Panc1 (cell line): ENCODE measurements around the gene RNF215.

Source experiments
- CTCF ChIP-seq: fragments of 450-650 bp; IDR thresholded peaks from 2 replicates; pipeline ENCODE4 v1.5.1; 2017; ENCODE audit warnings: mild to moderate bottlenecking
- POLR2AphosphoS5 ChIP-seq: IDR thresholded peaks from 2 replicates; pipeline ENCODE4 v1.6.1; 2012; ENCODE audit warnings: mild to moderate bottlenecking, low read depth, low read length, moderate library complexity
- REST ChIP-seq, 2 experiments: IDR thresholded peaks; 2 replicates each; pipeline ENCODE4 v1.6.1; 2011 to 2012; ENCODE audit warnings: low read depth in 2 of 2, control low read depth in 1 of 2, low read length in 1 of 2, mild to moderate bottlenecking in 1 of 2, moderate library complexity in 1 of 2; ENCODE audit not compliant: insufficient read depth in 1 of 2
- SIN3A ChIP-seq: IDR thresholded peaks from 2 replicates; pipeline ENCODE4 v1.6.1; 2012; ENCODE audit warnings: low read depth, mild to moderate bottlenecking, low read length, moderate library complexity, borderline replicate concordance; ENCODE audit not compliant: insufficient read depth
- TCF7L2 ChIP-seq: IDR thresholded peaks from 2 replicates; pipeline ENCODE4 v1.6.1; 2011; ENCODE audit warnings: mild to moderate bottlenecking, low read depth, low read length, inconsistent platforms

DNA sequence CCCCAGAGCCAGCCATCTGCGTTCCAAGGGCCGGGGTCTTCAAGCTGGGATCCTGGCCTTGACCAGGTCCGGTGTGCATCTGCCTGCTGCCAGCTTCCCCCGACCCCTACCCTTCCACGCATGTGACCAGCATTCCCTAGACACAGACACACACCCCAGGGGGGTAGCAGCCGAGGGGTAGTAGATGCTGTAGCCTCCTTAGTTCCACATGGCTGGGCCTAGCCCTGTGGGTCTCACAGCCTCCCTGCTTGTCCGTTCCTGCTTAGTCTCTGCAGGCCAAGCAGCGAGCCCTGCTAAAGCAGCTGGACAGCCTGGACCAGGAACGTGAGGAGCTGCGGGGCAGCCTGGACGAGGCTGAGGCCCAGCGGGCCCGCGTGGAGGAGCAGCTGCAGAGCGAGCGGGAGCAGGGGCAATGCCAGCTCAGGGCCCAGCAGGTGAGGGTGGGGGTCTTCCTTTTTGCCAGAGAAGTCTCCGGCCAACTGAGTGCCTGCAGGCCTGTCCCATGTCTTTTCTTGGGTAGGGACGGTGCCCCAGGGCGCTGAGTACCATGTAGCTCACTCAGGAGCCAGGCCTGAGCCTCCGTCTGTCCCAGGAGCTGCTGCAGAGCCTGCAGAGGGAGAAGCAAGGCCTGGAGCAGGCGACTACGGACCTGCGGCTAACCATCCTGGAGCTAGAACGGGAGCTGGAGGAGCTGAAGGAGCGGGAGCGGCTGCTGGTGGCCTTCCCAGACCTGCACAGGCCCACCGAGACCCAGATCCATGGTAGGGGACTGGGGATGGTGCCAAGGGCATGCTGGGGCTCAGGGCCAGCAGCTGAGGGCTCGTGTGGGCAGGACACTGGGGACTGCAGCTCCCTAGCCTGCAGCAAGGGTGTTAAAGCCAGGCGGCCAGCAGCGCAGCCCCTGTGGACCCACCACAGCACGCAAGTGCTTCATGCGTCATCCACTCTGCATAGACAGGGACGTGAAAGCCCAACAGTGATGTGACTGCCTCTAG, 13.6 kb downstream of the RNF215 start:
- TF ChIP-seq SIN3A (no peak), POLR2AphosphoS5 (no peak), TCF7L2 (no peak), CTCF (no peak), REST (IDR thresholded peaks at IDR 0.05; ENCODE audit: insufficient read depth in 1 of 2, low read depth in 2 of 2, low read length in 1 of 2) (no peak)
